H9 (cell line): ENCODE measurements around the gene LRP1-AS. TPM values are rescaled to one million over a fixed set of nuclear protein-coding genes. Genes with fewer than 3 reads are reported as not detected.

Source experiments
- DNase-seq: peaks from one replicate; pipeline ENCODE4 v3.0.0-alpha.2; 2017
- H2AFZ ChIP-seq: one replicate; pipeline ENCODE4 v1.6.1; 2013; ENCODE audit warnings: mild to moderate bottlenecking, low read length, control low read depth, moderate library complexity
- H2AK5ac ChIP-seq: 2 replicates; pipeline ENCODE4 v1.6.1; 2013; ENCODE audit warnings: low read length, control low read depth, mixed read lengths; ENCODE audit not compliant: insufficient read length
- H2BK120ac ChIP-seq: one replicate; pipeline ENCODE4 v1.6.1; 2013; ENCODE audit warnings: low read depth, mild to moderate bottlenecking, low read length, control low read depth, inconsistent platforms; ENCODE audit not compliant: poor library complexity, severe bottlenecking
- H2BK12ac ChIP-seq: 2 replicates; pipeline ENCODE4 v1.6.1; 2013; ENCODE audit warnings: low read length, control low read depth, mixed read lengths, low read depth; ENCODE audit not compliant: insufficient read length
- H2BK15ac ChIP-seq: 2 replicates; pipeline ENCODE4 v1.6.1; 2013; ENCODE audit warnings: low read depth, low read length, control low read depth
- H2BK20ac ChIP-seq: one replicate; pipeline ENCODE4 v1.6.1; 2013; ENCODE audit warnings: low read depth, mild to moderate bottlenecking, low read length, control low read depth, inconsistent platforms; ENCODE audit not compliant: poor library complexity, severe bottlenecking
- H2BK5ac ChIP-seq: 2 replicates; pipeline ENCODE4 v1.6.1; 2013; ENCODE audit warnings: low read length, control low read depth, mixed read lengths; ENCODE audit not compliant: insufficient read length
- H3K14ac ChIP-seq: 2 replicates; pipeline ENCODE4 v1.6.1; 2013; ENCODE audit warnings: low read length, control low read depth; ENCODE audit not compliant: insufficient read depth
- H3K18ac ChIP-seq: 2 replicates; pipeline ENCODE4 v1.6.1; 2013; ENCODE audit warnings: low read depth, mild to moderate bottlenecking, mixed read lengths, low read length, control low read depth; ENCODE audit not compliant: insufficient read length
- H3K23ac ChIP-seq: 2 replicates; pipeline ENCODE4 v1.6.1; 2013; ENCODE audit warnings: low read length, control low read depth, mixed read lengths, low read depth; ENCODE audit not compliant: insufficient read length
- H3K23me2 ChIP-seq: 2 replicates; pipeline ENCODE4 v1.6.1; 2013; ENCODE audit warnings: low read depth, mild to moderate bottlenecking, mixed read lengths, low read length, control low read depth; ENCODE audit not compliant: insufficient read length, poor library complexity, severe bottlenecking
- H3K27ac ChIP-seq: 2 replicates; pipeline ENCODE4 v1.5.1; 2013; ENCODE audit warnings: low read length, control low read depth, mixed read lengths, low read depth; ENCODE audit not compliant: insufficient read length
- H3K27me3 ChIP-seq: 2 replicates; pipeline ENCODE4 v1.6.1; 2013; ENCODE audit warnings: low read length, control low read depth, inconsistent platforms; ENCODE audit not compliant: insufficient read depth
- H3K4ac ChIP-seq: 2 replicates; pipeline ENCODE4 v1.6.1; 2013; ENCODE audit warnings: low read depth, mild to moderate bottlenecking, control low read depth, inconsistent platforms, low read length, moderate library complexity
- H3K4me1 ChIP-seq: 2 replicates; pipeline ENCODE4 v1.6.1; 2013; ENCODE audit warnings: low read length, control low read depth, inconsistent platforms; ENCODE audit not compliant: insufficient read depth
- H3K4me2 ChIP-seq: 2 replicates; pipeline ENCODE4 v1.6.1; 2013; ENCODE audit warnings: low read length, control low read depth, mixed read lengths; ENCODE audit not compliant: insufficient read length, insufficient read depth
- H3K56ac ChIP-seq: 2 replicates; pipeline ENCODE4 v1.6.1; 2013; ENCODE audit warnings: low read depth, mild to moderate bottlenecking, mixed read lengths, low read length, control low read depth; ENCODE audit not compliant: insufficient read length
- H3K79me1 ChIP-seq: 2 replicates; pipeline ENCODE4 v1.6.1; 2013; ENCODE audit warnings: low read depth, mild to moderate bottlenecking, moderate library complexity, low read length, control low read depth, inconsistent platforms; ENCODE audit not compliant: insufficient read depth, poor library complexity, severe bottlenecking
- H3K79me2 ChIP-seq: 2 replicates; pipeline ENCODE4 v1.6.1; 2013; ENCODE audit warnings: low read length, control low read depth, inconsistent platforms; ENCODE audit not compliant: insufficient read depth
- H3K9ac ChIP-seq: 2 replicates; pipeline ENCODE4 v1.6.1; 2013; ENCODE audit warnings: low read length, control low read depth, mixed read lengths; ENCODE audit not compliant: insufficient read length; ENCODE audit errors: extremely low read depth
- H3K9me3 ChIP-seq: one replicate; pipeline ENCODE4 v1.6.1; 2013; ENCODE audit warnings: low read depth, low read length, inconsistent platforms; ENCODE audit not compliant: control insufficient read depth
- H3T11ph ChIP-seq: one replicate; pipeline ENCODE4 v1.6.1; 2013; ENCODE audit warnings: mild to moderate bottlenecking, low read length, control low read depth, inconsistent platforms
- H4K20me1 ChIP-seq: one replicate; pipeline ENCODE4 v1.6.1; 2013; ENCODE audit not compliant: control insufficient read depth, insufficient read length, insufficient read depth
- H4K5ac ChIP-seq: 2 replicates; pipeline ENCODE4 v1.6.1; 2013; ENCODE audit warnings: low read depth, mild to moderate bottlenecking, mixed read lengths, low read length, control low read depth; ENCODE audit not compliant: insufficient read length
- H4K8ac ChIP-seq: replicated peaks from 2 replicates; pipeline ENCODE4 v1.6.1; 2013; ENCODE audit warnings: low read length, control low read depth, mixed read lengths, low read depth; ENCODE audit not compliant: insufficient read length
- H4K91ac ChIP-seq: 2 replicates; pipeline ENCODE4 v1.6.1; 2013; ENCODE audit warnings: low read depth, mild to moderate bottlenecking, moderate library complexity, mixed read lengths, low read length, control low read depth; ENCODE audit not compliant: insufficient read length
- H3K27ac Mint-ChIP-seq, 3 experiments: 2 replicates in 2 of 3; 3 replicates in 1 of 3; pipeline ENCODE4 v1.8.0; 2020 to 2021; ENCODE audit warnings: mixed read lengths in 3 of 3, mild to moderate bottlenecking in 1 of 3, moderate library complexity in 1 of 3
- H3K27me3 Mint-ChIP-seq: 2 replicates; pipeline ENCODE4 v1.8.0; 2021; ENCODE audit warnings: low read depth, mild to moderate bottlenecking, moderate library complexity, mixed read lengths
- H3K36me3 Mint-ChIP-seq, 3 experiments: 2 replicates in 2 of 3; 3 replicates in 1 of 3; pipeline ENCODE4 v1.8.0; 2020 to 2021; ENCODE audit warnings: low read depth in 3 of 3, mixed read lengths in 3 of 3; ENCODE audit not compliant: insufficient read depth in 1 of 3
- H3K4me1 Mint-ChIP-seq, 2 experiments: 2 replicates each; pipeline ENCODE4 v1.8.0; 2020; ENCODE audit warnings: mixed read lengths in 2 of 2
- H3K4me3 Mint-ChIP-seq, 2 experiments: 2 replicates in 1 of 2; 3 replicates in 1 of 2; pipeline ENCODE4 v1.8.0; 2020 to 2021; ENCODE audit warnings: mild to moderate bottlenecking in 2 of 2, mixed read lengths in 2 of 2, moderate library complexity in 1 of 2
- H3K9me3 Mint-ChIP-seq, 2 experiments: 2 replicates in 1 of 2; 3 replicates in 1 of 2; pipeline ENCODE4 v1.8.0; 2020; ENCODE audit warnings: mild to moderate bottlenecking in 2 of 2, mixed read lengths in 2 of 2, moderate library complexity in 1 of 2
- CTCF ChIP-seq: fragments of 200-600 bp; sonication (generic); conservative IDR thresholded peaks from 3 replicates; pipeline ENCODE4 v1.8.0; 2021; ENCODE audit warnings: antibody characterized with exemption, mild to moderate bottlenecking
- WGBS: extraction: QIAGEN DNeasy Blood & Tissue Kit; methylation state at CpG from one replicate; pipeline ENCODE4 v1.1.7; 2013; ENCODE audit warnings: missing lambda C conversion rate, low lambda C conversion rate, mixed read lengths; ENCODE audit not compliant: insufficient read length; ENCODE audit errors: extremely low coverage; 5-methylcytosine and 5-hydroxymethylcytosine counted together
- total RNA-seq: library from RNA; stranded (reverse); gene quantifications from 2 replicates; pipeline ENCODE4 v1.2.1, GENCODE V29; 2021

LRP1-AS gene
- total RNA-seq, 1 experiment from 2014 or later, result not detected

- H3K4me1 Mint-ChIP-seq, result peaks cover 0 to 9% of the 10 kb centered on the region in 2 experiments; a peak in 2 of 4 replicates
- no peak overlapping the region for H2AK5ac ChIP-seq
- no peaks in the 10 kb centered on the region for H3K27me3 Mint-ChIP-seq
- H3T11ph ChIP-seq, result no peak overlapping the region
- H3K4me3 Mint-ChIP-seq, result no peak overlapping the region
- no peak overlapping the region for H3K56ac ChIP-seq
- no peaks in the 10 kb centered on the region for H3K23me2 ChIP-seq
- no peaks in the 10 kb centered on the region for H3K79me1 ChIP-seq
- DNase-seq, result no peak
- WGBS, result no CpG with 5 or more reads among the region's 1 CpG
- H2BK15ac ChIP-seq, result no peak overlapping the region
- H2BK20ac ChIP-seq, result no peak overlapping the region
- no peaks in the 10 kb centered on the region for H3K79me2 ChIP-seq
- H3K9ac ChIP-seq, result no peak overlapping the region
- no peaks in the 10 kb centered on the region for H4K20me1 ChIP-seq
- no peak overlapping the region for H3K14ac ChIP-seq
- no peaks in the 10 kb centered on the region for H3K9me3 ChIP-seq
- no peak overlapping the region for H4K8ac ChIP-seq
- TF ChIP-seq CTCF, result no peak
- no peak overlapping the region for H4K5ac ChIP-seq
- no peak overlapping the region for H3K4me2 ChIP-seq
- no peak overlapping the region for H2BK120ac ChIP-seq
- H3K27ac ChIP-seq, result no peak overlapping the region
- H3K9me3 Mint-ChIP-seq, result no peaks in the 10 kb centered on the region
- no peak overlapping the region for H2BK5ac ChIP-seq
- no peak overlapping the region for H2AFZ ChIP-seq
- H3K4ac ChIP-seq, result no peak overlapping the region
- no peaks in the 10 kb centered on the region for H3K27me3 ChIP-seq
- peak overlapping the region in 2 of 3 experiments; percentile 41 to 88; a peak in 2 of 7 replicates for H3K27ac Mint-ChIP-seq
- no peak overlapping the region for H3K23ac ChIP-seq
- H3K18ac ChIP-seq, result no peak overlapping the region
- no peaks in the 10 kb centered on the region for H3K4me1 ChIP-seq
- peaks cover 39 to 87% (median 80%) of the 10 kb centered on the region in 3 experiments; a peak in 6 of 7 replicates for H3K36me3 Mint-ChIP-seq
- H2BK12ac ChIP-seq, result no peak overlapping the region
- no peak overlapping the region for H4K91ac ChIP-seq
These were observed 23.0 kb upstream of the LRP1-AS start for GRCh38 chr12:57170408-57170807.
